Loucy (cell line): ENCODE measurements around the gene VAV3.

ENCODE experiments used
- H2AFZ ChIP-seq: fragments of 200-600 bp; sonication (generic); 2 replicates; pipeline ENCODE4 v1.6.0; 2016; ENCODE audit warnings: antibody characterized with exemption, mild to moderate bottlenecking, low read length, moderate library complexity
- H3F3A ChIP-seq: fragments of 200-600 bp; 2 replicates; pipeline ENCODE4 v1.6.0; 2016; ENCODE audit warnings: antibody characterized with exemption, low read depth, mild to moderate bottlenecking
- H3K27me3 ChIP-seq: fragments of 200-600 bp; sonication (generic); 2 replicates; pipeline ENCODE4 v1.6.1; 2014; ENCODE audit warnings: low read length, mild to moderate bottlenecking; ENCODE audit not compliant: insufficient read depth, poor library complexity, severe bottlenecking
- H3K36me3 ChIP-seq: fragments of 200-600 bp; sonication (generic); 2 replicates; pipeline ENCODE4 v1.6.1; 2016; ENCODE audit warnings: low read length; ENCODE audit not compliant: insufficient read depth
- H3K4me1 ChIP-seq: fragments of 200-600 bp; sonication (generic); 2 replicates; pipeline ENCODE4 v1.5.1; 2014; ENCODE audit warnings: low read length, mild to moderate bottlenecking; ENCODE audit not compliant: insufficient read depth, poor library complexity, severe bottlenecking
- H3K4me2 ChIP-seq: fragments of 200-600 bp; sonication (generic); 2 replicates; pipeline ENCODE4 v1.6.0; 2014; ENCODE audit warnings: antibody characterized with exemption, low read length, low read depth, mild to moderate bottlenecking; ENCODE audit not compliant: poor library complexity, severe bottlenecking
- H3K4me3 ChIP-seq: fragments of 200-600 bp; sonication (generic); 2 replicates; pipeline ENCODE4 v1.5.1; 2014; ENCODE audit warnings: low read length, mild to moderate bottlenecking, mixed read lengths; ENCODE audit not compliant: poor library complexity, severe bottlenecking
- H3K79me2 ChIP-seq: fragments of 200-600 bp; sonication (generic); 2 replicates; pipeline ENCODE4 v1.6.1; 2014; ENCODE audit warnings: low read length; ENCODE audit not compliant: insufficient read depth
- H3K9ac ChIP-seq: fragments of 200-600 bp; sonication (generic); 2 replicates; pipeline ENCODE4 v1.6.0; 2014; ENCODE audit warnings: mild to moderate bottlenecking, low read depth, low read length, moderate library complexity; ENCODE audit not compliant: poor library complexity, severe bottlenecking
- H3K9me2 ChIP-seq: fragments of 200-600 bp; sonication (generic); replicated peaks from 2 replicates; pipeline ENCODE4 v1.6.1; 2016; ENCODE audit warnings: low read depth, low read length, mixed read lengths
- H3K9me3 ChIP-seq: fragments of 200-600 bp; sonication (generic); 2 replicates; pipeline ENCODE4 v1.6.1; 2014; ENCODE audit warnings: mild to moderate bottlenecking, antibody characterized with exemption, low read length, low read depth; ENCODE audit not compliant: insufficient read depth
- H4K20me1 ChIP-seq: fragments of 200-600 bp; sonication (generic); 2 replicates; pipeline ENCODE4 v1.6.0; 2014; ENCODE audit warnings: antibody characterized with exemption, low read length, mild to moderate bottlenecking; ENCODE audit not compliant: insufficient read depth, poor library complexity, severe bottlenecking
- CTCF ChIP-seq: fragments of 200-600 bp; sonication (generic); conservative IDR thresholded peaks from 2 replicates; pipeline ENCODE4 v1.5.1; 2014; ENCODE audit warnings: mild to moderate bottlenecking, antibody characterized with exemption, low read length
- EZH2phosphoT487 ChIP-seq: fragments of 200-600 bp; IDR thresholded peaks from 2 replicates; pipeline ENCODE4 v1.6.1; 2018; ENCODE audit warnings: antibody characterized with exemption, mild to moderate bottlenecking, moderate library complexity, borderline replicate concordance

The VAV3 gene

DNA sequence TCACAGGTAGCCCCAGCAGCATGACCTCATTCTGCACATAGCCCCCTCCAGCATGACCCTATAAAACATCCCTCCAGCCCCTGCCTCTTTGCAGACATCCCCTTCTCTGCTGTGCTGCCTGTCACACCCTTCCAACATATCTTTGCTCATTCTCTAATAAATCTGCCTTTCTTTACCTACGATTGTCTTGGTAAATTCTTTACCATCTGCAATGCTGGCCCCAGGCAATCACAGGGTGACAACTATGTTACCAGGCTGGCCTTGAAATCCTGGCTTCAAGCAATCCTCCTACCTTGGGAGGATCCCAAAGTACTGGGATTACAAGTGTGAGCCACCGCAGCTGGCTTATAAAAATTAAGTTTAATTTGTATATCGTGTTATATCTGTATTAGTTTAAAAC, 134.5 kb downstream of the VAV3 start:
- peaks cover 91% of the 10 kb centered on the region for H3K4me1 ChIP-seq
- no peaks in the 10 kb centered on the region for H3K36me3 ChIP-seq
- H3K79me2 ChIP-seq = peaks cover 88% of the 10 kb centered on the region
- TF ChIP-seq EZH2phosphoT487 (no peak), CTCF (no peak)
- peaks cover 15% of the 10 kb centered on the region for H3F3A ChIP-seq
- H3K9me3 ChIP-seq = no peaks in the 10 kb centered on the region
- H3K4me2 ChIP-seq = peak overlapping the region; percentile 68
- no peak overlapping the region for H2AFZ ChIP-seq
- no peak overlapping the region for H3K4me3 ChIP-seq
- H4K20me1 ChIP-seq = peaks cover 93% of the 10 kb centered on the region
- H3K9ac ChIP-seq = no peak overlapping the region
- H3K9me2 ChIP-seq = no peaks in the 10 kb centered on the region
- no peaks in the 10 kb centered on the region for H3K27me3 ChIP-seq

DNA sequence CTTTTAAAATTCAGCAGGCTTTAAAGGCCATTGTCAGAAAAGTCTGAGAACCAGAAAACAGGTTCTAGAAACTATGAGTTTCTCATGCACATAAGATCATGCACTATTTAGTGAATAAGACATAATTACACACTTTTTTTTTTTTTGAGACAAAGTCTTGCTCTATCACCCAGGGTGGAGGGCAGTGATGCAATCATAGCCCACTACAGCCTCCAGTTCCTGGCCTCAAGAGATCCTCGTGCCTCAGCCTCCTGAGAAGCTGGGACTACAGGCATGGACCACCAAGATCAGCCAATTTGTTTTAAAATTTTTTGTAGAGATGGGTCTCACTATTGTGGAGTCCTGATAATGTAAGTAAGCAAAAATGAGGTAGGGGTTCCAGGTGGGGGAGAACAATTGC, 134.9 kb downstream of the VAV3 start:
- Histone ChIP-seq H3K9ac (peak overlapping the region; percentile 42), H2AFZ (no peak overlapping the region), H3K9me2 (no peaks in the 10 kb centered on the region), H3K4me1 (peaks cover 91% of the 10 kb centered on the region), H4K20me1 (peaks cover 93% of the 10 kb centered on the region), H3K36me3 (no peaks in the 10 kb centered on the region), H3F3A (peaks cover 15% of the 10 kb centered on the region), H3K4me3 (peak overlapping the region; percentile 58), H3K79me2 (peaks cover 88% of the 10 kb centered on the region), H3K27me3 (no peaks in the 10 kb centered on the region), H3K4me2 (peak overlapping the region; percentile 68), H3K9me3 (no peaks in the 10 kb centered on the region)
- no peak for TF ChIP-seq CTCF
- TF ChIP-seq EZH2phosphoT487 = no peak

GRCh38 chr1:107829036-107829770, 135.8 kb downstream of the VAV3 start:
- TF ChIP-seq CTCF (no peak), EZH2phosphoT487 (peak; percentile 93)

More at GRCh38 chr1:107829036-107829770, 135.8 kb downstream of the VAV3 start:
- Histone ChIP-seq H3K4me3 (peak overlapping the region; percentile 58), H3K79me2 (peaks cover 86% of the 10 kb centered on the region), H3K9me3 (0 out of 2 replicates have a peak, but pooled peaks cover 1% of the 10 kb centered on the region), H3F3A (peaks cover 15% of the 10 kb centered on the region), H3K27me3 (no peaks in the 10 kb centered on the region), H3K4me1 (peaks cover 84% of the 10 kb centered on the region), H2AFZ (no peak overlapping the region), H3K36me3 (peaks cover 2% of the 10 kb centered on the region; the same call in 1 of the 2 replicates), H3K4me2 (peak overlapping the region; percentile 68), H4K20me1 (peaks cover 94% of the 10 kb centered on the region), H3K9me2 (no peaks in the 10 kb centered on the region), H3K9ac (peak overlapping the region; percentile 42)
